ENCODE data around the gene CNDP1. TPM values are rescaled to one million over a fixed set of nuclear protein-coding genes. Genes with fewer than 3 reads are reported as not detected.

CNDP1 gene
- 0.23 TPM for total RNA-seq

GRCh38 chr18:74534150-74534969, at the start of gene CNDP1:
CNDP1 (plus strand) TSS chr18:74534500; CDS start chr18:74534668, 168 bp downstream.

DNA sequence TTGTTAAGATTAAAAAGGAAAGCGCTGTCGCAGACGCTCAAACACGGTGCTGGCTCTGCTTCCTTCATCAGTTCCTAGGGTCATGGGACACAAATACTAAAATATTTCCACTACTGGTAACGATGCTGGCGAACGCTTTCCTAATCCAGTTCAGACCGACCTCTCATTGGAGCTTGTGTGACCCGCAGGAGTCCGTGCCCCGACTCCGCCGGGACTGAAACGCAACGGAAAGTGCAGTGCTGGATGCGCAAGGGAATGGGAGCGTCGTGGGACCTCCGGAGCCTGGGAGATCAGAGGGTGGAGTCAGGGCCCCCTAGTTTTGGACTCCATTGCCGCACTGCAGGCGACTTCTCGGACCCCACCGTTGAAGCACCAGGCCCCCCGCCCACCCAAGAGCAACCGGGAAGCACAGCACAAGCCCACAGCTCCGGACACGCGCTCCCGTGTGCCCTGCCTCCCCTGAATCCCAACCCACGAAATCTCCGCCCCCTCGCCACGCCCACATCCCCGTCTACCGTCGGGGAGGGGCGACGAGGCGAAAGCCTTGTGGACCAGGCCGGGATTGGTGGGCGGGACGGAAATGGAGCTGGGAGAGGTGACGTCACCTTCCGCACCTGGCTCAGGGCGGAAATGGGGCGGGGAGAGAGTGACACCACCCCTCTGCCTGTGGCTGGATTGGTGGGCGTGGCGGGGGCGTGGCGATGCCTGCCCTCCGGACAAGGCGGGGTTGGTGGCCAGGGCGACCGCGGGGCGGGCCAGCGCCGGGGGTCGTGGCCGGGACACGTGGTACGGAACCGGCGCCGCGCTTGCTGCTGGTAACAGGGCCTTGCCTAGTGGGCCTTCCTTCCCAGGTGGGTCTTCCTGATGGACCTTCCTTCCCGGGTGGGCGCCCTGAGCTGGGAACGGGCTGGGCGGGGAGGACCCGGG, 38.5 kb upstream of the CNDP1 start, which contains the start of gene CNDP2:
CNDP2 (plus strand) TSS at position 783 of the 927 bp plus-strand sequence. CDS start 3,611 bp downstream, outside the sequence.

GRCh38 chr18:74597662-74598349, 63.5 kb downstream of the CNDP1 start, which contains the start of gene ZNF407:
ZNF407 (plus strand) TSS chr18:74597870; CDS start chr18:74631020, 33,150 bp downstream.

Other genes starting within 250 kb of the CNDP1 start
- gene CYB5A, start 242.5 kb upstream of the CNDP1 start, total RNA-seq: 234 TPM
- gene C18orf63, start 218.7 kb upstream of the CNDP1 start, total RNA-seq: not detected
- 1.2 TPM for gene DIPK1C, start 77.2 kb upstream of the CNDP1 start, total RNA-seq
- 163 TPM for gene CNDP2, start 38.1 kb upstream of the CNDP1 start, total RNA-seq
- 28.4 TPM for gene ZNF407, start 63.4 kb downstream of the CNDP1 start, total RNA-seq